DMS 273 treated with DMSO at 0.1 percent for 48 hours (cell line): ENCODE results near the gene ACTR3.
"Not testable (repeated sequence)": the region's sequence is repeated elsewhere in the genome, so short reads cannot be mapped to it uniquely, and the experiment has no call there.

Experiments used
- DNase-seq: peaks from one replicate; lab custom pipeline; 2025; lab: John Stamatoyannopoulos, UW

ACTR3 gene

DNA sequence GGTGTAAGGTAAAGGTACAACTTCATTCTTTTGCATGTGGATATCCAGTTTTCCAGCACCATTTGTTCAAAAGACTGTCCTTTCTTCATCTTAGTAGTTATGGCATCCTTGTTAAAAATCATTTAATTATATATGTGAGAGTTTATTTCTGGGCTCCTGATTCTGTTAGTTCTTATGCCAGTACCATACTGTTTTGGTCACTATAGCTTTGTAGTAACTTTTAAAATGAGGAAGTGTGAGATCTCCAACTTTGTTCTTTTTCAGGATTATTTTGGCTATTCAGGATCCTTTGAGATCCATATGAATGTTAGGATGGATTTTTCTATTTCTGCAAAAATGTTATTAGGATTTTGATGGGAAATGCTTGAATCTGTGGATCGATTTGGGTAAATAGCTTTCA, 16.8 kb downstream of the ACTR3 start:
- DNase-seq = no peak

DNA sequence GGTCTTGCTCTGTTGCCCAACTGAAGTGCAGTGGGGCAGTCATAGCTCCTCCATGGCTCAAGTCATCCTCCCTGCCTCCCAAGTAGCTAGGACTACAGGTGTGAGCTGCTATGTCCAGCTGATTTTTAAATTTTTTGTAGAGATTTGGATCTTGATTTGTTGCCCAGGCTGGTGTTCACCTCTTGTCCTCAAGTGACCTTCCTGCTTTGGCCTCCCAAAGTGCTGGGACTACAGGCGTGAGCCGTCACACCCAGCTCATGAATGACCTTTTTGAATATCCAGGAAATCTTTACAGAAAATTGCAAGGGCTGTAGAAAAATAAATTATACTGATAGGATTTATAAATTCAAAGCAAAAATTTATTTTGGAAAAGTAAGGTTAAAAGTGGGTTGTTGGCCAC, 17.4 kb downstream of the ACTR3 start:
- no peak for DNase-seq

DNA sequence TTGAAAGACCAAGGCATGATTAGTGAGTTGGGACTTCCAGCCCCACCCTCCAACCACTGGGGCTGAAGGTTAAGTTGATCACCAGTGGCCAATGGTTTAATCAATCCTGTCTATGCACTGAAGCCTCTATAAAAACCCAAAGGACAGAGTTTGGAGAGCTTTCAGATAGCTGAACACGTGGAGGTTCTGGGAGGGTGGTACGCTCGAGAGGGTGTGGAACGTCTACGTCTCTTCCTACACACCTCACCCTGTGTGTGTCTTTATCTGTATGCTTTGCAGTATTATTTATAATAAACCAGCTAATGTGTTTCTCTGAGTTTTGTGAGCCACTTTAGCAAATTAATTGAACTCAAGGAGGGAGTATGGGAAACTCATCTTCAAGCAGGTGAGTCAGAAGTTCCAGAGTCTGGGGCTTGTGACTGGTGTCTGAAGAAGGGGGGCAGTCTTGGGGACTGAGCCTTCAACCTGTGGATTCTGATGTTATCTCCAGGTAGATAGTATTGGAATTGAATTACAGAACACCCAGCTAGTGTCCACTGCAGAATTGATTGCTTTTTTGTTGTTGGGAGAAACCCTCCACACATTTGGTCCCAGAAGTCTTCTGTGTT, 20.3 kb downstream of the ACTR3 start:
- no peak for DNase-seq

DNA sequence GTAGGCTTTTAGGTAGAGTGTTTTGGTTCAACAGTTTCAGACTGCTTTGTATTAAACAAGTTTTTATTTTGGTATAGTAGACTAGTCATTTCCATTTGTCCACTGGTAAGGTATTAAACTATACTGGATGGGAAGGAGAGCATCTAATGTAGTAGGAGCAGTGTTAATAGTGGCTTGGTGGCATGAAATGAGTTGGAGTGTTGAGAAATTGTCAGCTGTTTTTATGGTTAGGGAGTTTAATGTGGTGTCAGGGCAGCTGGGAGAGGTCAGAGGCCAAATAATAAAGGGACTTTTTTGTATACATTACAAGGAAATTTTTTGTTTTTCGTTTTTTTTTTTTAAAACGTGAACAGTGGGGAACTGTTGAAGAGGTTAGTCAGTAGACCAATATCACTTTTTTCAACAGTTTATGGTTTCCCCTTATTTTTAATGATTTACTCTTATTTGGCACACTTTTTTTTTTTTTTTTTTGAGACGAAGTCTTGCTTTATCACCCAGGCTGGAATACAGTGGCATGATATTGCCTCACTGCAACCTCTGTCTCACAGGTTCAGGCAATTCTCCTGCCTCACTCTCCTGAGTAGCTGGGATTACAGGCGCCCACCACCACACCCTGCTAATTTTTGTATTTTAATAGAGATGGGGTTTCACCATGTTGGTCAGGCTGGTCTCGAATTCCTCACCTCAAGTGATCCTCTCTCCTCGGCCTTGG, 21.2 kb downstream of the ACTR3 start:
- DNase-seq = no peak

DNA sequence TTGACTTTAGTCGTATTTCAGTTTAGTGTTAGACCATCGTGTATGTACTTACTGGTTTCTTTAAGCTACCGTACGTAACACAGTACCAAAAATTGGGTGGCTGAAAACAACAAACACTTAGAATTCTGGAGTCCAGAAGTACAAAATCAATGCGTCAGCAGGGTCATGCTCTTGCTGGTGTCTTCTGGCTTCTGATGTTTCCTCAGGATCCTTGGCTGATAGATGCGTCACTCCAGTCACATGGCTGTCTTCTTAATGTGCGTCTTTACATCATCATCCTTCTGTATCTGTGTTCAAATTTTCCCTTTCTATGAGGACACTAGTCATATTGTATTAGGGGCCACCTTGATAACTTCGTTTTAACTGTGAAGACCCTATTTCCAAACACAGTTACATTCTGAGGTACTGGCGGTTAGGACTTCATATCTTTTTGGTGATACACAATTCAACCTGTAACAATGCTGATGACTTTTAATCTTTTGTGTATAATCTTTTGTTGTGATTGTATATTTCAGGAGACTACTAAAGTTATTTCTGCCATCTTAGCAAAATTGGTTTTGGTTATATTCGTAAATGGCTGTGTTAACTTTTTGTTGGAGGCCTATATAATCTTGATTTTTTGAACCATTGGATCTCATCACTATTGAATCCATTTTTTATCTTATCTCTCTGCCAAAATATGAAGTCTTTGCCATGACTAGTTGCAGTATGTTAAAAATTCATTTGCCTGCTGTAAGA, 25.4 kb downstream of the ACTR3 start:
- no peak for DNase-seq

DNA sequence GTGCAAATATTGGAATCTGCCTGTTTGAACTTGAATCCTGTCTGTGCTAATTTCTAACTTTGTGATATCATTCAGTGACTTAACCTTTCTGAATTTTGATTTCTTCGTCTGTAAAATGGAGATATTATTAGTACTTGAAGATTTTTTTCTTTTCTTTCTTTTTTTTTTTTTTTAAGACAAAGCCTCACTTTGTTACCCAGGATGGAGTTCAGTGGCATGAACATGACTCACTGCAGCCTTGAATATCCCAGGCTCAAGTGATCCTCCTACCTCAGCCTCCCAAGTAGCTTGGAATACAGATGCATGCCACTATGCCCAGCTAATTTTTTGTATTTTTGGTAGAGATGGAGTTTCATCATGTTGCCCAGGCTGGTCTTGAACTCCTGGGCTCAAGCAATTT, 28.3 kb downstream of the ACTR3 start:
- DNase-seq = no peak

DNA sequence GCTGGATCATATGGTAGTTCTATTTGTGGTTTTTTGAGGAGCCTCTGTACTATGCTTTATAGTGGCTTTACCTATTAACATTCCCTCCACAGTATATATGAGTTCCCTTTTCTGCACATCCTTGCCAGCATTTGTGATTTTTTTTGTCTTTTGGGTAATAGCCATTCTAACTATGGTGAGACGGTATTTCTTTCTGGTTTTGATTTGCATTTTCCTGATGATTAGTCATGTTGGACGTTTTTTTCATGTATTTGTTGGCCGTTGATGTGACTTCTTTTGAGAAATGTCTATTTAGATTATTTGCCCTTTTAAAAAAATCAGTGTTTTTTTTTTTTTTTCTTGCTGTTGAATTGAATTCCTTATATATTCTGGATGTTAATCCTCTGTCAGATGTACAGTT, 31.1 kb downstream of the ACTR3 start:
- no peak for DNase-seq

DNA sequence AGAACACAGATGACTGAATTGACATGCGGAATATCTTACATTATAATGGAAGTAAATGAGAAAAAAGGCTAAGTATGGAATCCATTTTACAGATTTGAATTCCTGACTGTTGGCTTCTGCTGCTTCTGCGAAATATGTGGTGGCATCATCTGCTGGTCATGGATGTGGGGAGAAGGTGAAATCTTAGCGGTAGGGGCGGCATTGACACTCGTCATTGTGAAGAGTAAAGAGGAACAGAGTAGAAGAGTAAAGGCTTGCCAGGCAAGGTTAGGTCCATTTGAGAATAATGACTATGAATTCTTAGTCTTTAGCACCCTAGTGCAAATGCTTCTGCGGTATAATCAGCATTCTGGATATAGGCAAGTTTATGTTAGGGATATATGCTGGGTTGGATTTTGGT, 32.4 kb downstream of the ACTR3 start:
- DNase-seq = no peak

DNA sequence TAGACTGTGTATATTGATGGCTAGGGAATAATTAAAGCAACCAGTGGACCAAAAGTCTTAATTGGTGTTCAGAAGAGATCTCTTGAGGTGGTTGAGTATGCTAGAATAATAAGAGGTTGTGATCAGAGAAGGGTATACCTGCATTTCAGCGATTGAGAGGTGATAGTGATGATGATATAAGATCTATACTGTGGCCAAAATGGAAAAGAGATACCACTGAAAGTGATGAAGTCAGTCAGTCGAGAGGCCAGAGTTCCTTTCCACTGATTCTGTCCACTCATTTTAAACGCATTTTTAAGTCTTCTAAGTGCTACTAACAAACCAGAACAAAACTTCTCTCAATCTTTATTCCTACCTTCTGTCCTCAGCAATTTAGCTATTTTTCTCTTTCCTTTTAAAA, 32.9 kb downstream of the ACTR3 start:
- DNase-seq = no peak

DNA sequence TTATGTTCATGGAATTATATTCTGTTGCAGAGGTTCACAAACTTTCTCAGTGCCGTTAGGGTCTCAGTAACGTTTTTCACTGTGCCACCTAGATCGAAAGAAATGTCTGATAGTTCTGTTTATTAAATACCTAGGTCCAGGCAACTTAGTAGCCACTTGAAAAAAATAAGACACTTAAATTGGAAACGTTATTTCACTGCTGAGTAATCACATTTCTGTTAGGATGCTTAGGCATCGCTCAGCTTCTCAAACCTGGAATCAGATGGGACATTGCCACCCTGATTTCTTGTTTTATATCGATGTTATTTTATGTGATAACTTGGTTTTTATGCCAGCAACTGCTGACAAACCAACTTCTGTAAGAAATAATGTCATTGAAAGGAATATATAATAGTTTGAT, 36.0 kb downstream of the ACTR3 start:
- DNase-seq = no peak

DNA sequence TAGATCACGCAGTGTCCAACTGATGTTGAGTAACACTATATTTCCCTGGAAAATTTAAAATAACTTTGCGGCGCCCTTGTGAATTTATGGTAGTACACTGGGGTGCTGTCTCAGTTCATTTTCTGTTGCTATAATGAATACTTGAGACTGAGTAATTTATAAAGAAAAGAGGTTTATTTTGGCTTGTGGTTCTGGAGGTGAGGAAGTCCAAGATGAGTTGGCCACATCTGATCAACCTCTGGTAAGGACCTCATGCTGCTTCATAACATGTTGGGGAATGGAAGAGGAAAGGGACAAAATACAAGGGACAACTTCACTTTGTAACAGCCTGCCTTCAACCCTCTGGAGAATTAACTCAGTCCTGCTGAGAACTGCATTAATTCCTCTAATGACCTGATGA, 36.4 kb downstream of the ACTR3 start:
- DNase-seq = no peak

DNA sequence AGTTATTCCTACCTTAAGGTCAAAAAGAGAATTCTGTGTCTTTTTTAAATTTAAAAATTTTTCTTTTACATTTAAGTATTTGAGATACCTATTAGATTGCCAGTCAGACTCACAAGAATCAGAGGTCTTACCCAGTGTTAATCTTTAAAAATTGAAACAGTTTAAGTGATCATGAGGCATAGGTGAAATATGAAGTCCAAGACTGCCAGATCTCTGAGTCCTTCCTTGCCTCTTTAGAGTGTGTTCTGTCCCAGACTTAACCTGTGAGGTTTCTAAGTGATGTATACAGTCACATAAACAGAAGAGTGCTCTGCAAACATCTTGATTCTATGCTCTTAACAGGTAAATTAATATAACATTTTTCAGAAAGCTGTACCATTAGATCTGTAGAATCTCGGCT, 40.6 kb downstream of the ACTR3 start:
- DNase-seq = no peak

DNA sequence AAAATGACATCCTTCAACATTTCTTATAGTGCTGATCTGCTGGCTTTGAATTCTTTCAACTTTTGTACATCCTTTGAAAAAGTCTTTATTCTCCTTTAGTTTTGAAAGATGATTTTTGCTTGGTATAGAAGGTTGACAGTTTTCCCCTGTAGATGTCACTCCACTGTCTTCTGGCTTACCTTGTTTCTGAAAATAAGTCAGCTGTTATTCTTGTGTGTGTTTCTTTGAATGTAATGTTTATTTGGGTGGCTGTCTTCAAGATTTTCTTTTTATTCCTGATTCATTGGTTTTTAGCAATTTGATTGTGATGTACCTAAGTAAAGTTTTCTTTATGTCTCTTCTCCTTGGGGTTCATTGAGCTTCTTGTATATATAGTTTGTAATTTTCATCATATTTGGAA, 47.6 kb downstream of the ACTR3 start:
- DNase-seq = no peak

DNA sequence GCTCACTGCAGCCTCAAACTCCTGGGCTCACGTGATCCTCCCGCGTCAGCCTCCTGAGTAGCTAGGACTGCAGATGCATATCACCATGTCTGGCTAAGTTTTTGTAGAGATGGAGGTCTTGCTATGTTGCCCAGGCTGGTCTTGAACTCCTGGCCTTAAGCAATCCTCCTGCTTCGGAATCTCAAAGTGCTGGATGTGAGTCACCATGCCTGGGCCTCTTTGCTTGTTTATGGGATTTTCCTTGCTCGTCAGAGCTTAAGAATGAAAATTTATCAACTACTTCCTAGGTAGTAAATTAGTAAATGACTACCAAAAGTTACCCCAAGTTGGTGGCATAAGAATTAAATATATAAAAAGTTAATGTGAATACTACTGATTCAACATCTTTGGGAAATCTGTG, 51.0 kb downstream of the ACTR3 start:
- DNase-seq = no peak

DNA sequence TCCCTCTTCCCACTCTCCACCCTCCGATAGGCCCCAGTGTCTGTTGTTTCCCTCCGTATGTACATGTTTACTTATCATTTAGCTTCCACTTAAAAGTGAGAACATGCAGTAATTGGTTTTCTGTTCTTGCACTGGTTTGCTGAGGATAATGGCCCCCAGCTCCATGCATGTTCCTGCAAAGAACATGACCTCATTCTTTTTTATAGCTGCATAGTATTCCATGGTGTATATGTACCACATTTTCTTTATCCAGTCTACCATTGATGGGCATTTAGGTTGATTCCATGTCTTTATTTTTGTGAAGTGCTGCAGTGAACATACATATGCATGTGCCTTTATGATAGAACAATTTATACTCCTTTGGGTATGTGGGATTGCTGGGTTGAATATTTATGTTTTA, 55.9 kb downstream of the ACTR3 start:
- DNase-seq = not testable (repeated sequence)

DNA sequence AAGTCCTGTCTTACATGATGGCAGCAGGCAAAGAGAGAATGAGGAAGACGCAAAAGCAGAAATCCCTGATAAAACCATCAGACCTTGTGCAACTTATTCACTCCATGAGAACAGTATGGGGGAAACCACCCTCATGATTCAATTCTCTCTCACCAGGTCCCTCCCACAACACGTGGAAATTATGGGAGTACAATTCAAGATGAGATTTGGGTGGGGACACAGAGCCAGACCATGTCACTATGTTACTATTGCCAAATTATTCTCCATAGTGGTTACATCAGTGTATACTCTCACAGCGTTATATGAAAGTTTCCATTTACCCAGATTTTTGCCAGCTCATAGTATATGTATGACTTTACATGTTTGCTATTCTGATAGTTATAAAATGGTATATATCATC, 61.0 kb downstream of the ACTR3 start:
- DNase-seq = not testable (repeated sequence)

DNA sequence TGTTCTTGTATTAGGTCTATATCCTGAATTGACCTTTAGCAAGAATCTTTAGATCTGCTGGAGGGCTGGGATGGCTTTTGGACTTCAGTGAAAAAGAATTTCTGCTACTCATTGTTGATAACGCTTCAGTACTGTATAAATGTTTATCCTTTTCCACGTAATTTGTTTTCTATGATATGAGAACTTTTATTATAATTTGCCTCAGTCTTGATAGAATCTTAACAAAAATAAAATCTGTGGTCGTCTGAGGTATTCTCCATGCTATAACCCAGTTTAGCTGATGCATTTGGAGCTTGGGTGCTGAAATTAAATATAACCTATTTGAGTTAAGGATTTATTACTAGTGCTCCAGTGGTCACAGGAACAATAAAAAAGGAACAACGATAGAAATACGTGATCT, 71.1 kb downstream of the ACTR3 start:
- DNase-seq = no peak

DNA sequence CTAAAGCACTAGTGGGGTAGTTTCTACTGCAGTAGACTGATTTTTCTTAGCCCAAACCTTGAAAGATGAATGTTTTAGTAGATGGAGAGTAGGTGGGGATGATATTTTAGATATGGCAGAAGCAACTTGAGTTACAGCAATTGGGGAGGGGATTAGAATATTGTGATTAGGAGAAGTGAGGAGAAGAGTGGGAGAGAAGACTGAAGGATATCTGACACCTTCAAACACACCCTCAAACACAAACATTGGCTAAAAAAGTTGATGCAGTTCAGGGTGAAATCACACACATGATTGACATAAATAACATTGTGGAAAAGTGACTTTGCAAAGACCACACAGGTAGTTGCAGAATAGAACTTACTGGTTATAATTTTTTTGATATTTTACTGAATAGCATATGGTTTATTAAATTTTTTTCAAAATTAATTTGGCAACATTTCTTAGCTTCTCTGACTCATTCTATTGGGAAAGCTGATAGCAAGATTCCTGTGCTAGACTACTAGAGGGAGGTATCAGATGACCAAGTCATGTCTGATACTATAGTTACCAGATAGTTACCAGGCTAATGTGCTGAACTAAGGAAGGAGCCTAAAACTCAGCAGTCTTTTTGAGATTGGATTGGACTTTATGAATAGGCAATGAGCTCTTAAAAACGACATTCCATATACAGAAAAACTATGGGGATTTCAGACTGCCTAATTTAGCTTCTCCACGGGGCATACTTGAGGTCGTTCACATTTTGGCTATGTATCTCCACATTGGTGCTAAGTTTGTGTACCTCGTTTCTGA, 73.0 kb downstream of the ACTR3 start:
- no peak for DNase-seq

DNA sequence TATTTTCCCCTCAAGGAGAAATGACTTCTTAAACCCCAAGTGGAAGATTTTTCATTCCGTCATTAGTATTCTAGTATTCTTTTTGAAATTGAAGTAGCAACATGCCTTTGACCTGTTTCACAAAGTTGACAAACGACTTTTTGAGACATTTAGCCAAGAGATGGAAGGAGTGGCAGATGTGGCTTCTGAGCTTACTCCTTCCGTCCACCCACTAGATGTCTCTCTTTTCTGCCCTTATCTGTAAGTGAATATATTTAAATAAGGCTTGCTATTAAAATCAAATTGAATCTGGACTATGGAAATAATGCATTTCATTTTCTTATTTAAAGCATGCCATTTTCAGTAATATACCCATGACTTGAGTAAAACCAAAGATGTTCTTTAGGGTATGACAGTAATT, 74.1 kb downstream of the ACTR3 start:
- DNase-seq = no peak

DNA sequence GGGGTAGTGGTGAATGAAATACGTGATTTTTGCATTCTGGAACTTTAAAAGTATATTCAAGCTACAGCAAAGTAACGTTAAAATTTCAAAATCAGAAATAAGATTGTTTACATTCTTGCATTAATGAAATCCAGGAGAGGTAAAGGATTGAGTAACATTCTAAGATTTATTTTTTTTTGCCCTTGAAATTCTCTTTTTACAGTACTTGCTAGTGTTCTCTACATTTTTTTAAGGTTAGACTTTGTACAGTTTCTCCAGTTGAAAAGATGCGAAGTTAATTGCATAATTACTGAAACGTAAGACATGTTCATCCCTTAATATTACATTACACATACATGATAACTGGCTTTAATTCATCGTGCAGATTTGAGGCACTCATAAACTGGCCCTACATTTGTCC, 74.5 kb downstream of the ACTR3 start:
- no peak for DNase-seq

DNA sequence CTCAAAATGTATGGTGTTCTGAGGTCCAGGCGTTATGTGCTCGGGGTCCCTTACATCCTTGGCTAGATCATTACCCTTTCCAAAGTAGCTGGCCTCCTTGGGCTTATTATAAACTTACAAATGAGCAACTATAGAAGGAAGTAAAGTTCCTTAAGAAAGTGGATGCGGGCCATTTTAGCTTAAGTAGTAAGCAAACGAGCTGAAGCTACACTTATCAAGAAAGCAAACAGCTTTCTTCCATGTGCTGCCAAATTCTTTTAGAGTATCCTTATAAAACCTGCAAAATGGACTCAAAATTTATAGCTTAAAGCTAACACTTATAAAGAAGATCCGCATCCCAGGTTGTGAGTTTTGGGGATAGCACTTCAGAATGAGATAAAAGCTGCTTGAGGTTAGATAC, 75.3 kb downstream of the ACTR3 start:
- no peak for DNase-seq

DNA sequence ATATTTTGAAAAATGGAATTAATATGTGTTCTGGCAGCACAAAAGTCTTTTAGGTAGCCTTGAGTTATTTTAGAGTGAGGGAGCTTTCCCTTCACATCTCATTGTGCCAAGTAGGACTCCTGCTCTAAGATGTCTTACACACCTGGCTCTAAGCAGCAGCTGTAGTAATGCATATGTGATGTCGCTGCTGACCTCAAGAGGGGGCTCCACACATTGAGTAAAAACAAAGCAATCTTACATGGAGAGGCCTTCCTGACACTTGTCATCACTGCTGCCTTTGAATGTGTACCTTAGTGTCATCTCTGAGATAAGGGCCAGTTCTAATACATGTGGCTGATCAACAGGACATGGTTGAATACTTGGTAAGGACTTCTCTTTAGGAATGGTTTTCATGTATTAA, 75.8 kb downstream of the ACTR3 start:
- DNase-seq = no peak

DNA sequence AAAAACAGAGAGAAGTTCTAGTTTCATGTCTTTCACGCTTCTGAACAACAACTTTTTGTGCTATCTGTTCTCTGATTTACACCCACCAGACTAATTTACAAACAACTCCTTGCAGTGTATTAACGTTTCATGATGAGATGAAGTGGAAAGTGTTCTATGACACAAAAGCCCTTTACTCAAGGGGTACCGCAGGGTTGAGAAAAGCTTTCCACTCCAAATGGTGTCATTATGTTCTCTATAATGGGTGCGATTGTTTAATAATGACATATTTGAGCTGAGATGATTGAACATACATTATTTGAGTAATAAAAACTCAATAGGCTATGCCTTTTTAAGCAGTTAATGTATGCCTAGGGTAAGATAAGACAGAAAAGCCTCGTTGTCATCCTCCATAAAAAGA, 76.3 kb downstream of the ACTR3 start:
- DNase-seq = no peak
